Endothelial cell of umbilical vein (primary cell): Measurements from ENCODE around the gene PLXNB3. TPM values are rescaled to one million over a fixed set of nuclear protein-coding genes. Genes with fewer than 3 reads are reported as not detected.

Source experiments
- BruUV-seq: library from RNA; stranded (reverse); fragments of 400-500 nt; replicated peaks from 2 replicates; lab custom pipeline; 2021; lab: Mats Ljungman, UMichigan
- CTCF ChIA-PET: fragments of 300-600, 350-600 bp; sonication (Branson Sonifier 250); formaldehyde crosslinking; loops from one replicate; lab custom pipeline; 2021; ENCODE audit warnings: antibody characterized with exemption, inconsistent platforms; lab: Charles Lee
- POLR2A ChIA-PET: fragments of 300-600, 350-600 bp; sonication (Branson Sonifier 250); formaldehyde crosslinking; loops from one replicate; lab custom pipeline; 2021; ENCODE audit warnings: antibody characterized with exemption, inconsistent platforms; lab: Charles Lee
- DNase-seq: peaks from one replicate; pipeline ENCODE4 v3.0.0-alpha.2; 2011; ENCODE audit warnings: low read depth, low spot score
- FAIRE-seq: peaks from 2 replicates; lab custom pipeline; 2011; peaks lifted over from hg19 to GRCh38; lab: Jason Lieb, UNC
- H2AFZ ChIP-seq: 2 replicates; pipeline ENCODE4 v1.6.0; 2012; ENCODE audit warnings: low read depth, low read length, control low read depth, inconsistent platforms
- H3K27ac ChIP-seq: 2 replicates; pipeline ENCODE4 v1.5.1; 2011; ENCODE audit warnings: low read depth, mild to moderate bottlenecking, control low read depth, low read length, moderate library complexity; ENCODE audit not compliant: insufficient read depth
- H3K27me3 ChIP-seq, 2 experiments: 2 replicates each; pipeline versions ENCODE4 v1.6.0 to v1.6.1; 2011; ENCODE audit warnings: low read length in 2 of 2, mixed read lengths in 1 of 2; ENCODE audit not compliant: control insufficient read depth in 2 of 2, insufficient read depth in 2 of 2
- H3K36me3 ChIP-seq, 2 experiments: 2 replicates in 1 of 2; 3 replicates in 1 of 2; pipeline ENCODE4 v1.5.1; 2011; ENCODE audit warnings: low read length in 2 of 2, mild to moderate bottlenecking in 1 of 2, moderate library complexity in 1 of 2; ENCODE audit not compliant: control insufficient read depth in 2 of 2, insufficient read depth in 2 of 2; ENCODE audit errors: extremely low read depth in 1 of 2
- H3K4me1 ChIP-seq: 3 replicates; pipeline ENCODE4 v1.5.1; 2011; ENCODE audit warnings: mild to moderate bottlenecking, low read length; ENCODE audit not compliant: control insufficient read depth, insufficient read depth; ENCODE audit errors: extremely low read depth
- H3K4me2 ChIP-seq: 2 replicates; pipeline ENCODE4 v1.6.1; 2011; ENCODE audit warnings: low read length, control low read depth, mixed read lengths; ENCODE audit not compliant: insufficient read depth
- H3K4me3 ChIP-seq, 3 experiments: fragments of 200-600 bp in 1 of 3; sonication (generic), shearing (Covaris generic) in 1 of 3; replicated peaks in 1 of 3; 2 replicates each; pipeline ENCODE4 v1.5.1; 2011 to 2016; ENCODE audit warnings: control low read depth in 3 of 3, low read length in 3 of 3, mild to moderate bottlenecking in 2 of 3, inconsistent platforms in 1 of 3, low read depth in 1 of 3, moderate library complexity in 1 of 3; ENCODE audit not compliant: insufficient read depth in 1 of 3
- H3K79me2 ChIP-seq: 2 replicates; pipeline ENCODE4 v1.6.0; 2012; ENCODE audit warnings: low read length, inconsistent platforms; ENCODE audit not compliant: control insufficient read depth, insufficient read depth
- H3K9ac ChIP-seq: replicated peaks from 2 replicates; pipeline ENCODE3; 2011; ENCODE audit warnings: low read length, control low read depth; ENCODE audit not compliant: insufficient read depth; ENCODE audit errors: extremely low read depth
- H3K9me1 ChIP-seq: replicated peaks from 3 replicates; pipeline ENCODE4 v1.6.0; 2011; ENCODE audit warnings: mild to moderate bottlenecking, low read length; ENCODE audit not compliant: control insufficient read depth, insufficient read depth; ENCODE audit errors: extremely low read depth
- H3K9me3 ChIP-seq: replicated peaks from 2 replicates; pipeline ENCODE4 v1.5.1; 2012; ENCODE audit warnings: low read length, inconsistent platforms; ENCODE audit not compliant: control insufficient read depth, insufficient read depth
- H4K20me1 ChIP-seq: replicated peaks from 2 replicates; pipeline ENCODE3; 2011; ENCODE audit warnings: mild to moderate bottlenecking, low read length; ENCODE audit not compliant: control insufficient read depth, insufficient read depth; ENCODE audit errors: extremely low read depth
- JUN ChIP-seq: IDR thresholded peaks from 2 replicates; pipeline ENCODE4 v1.6.1; 2011; ENCODE audit warnings: borderline replicate concordance, low read depth; ENCODE audit not compliant: insufficient read length, insufficient read depth
- MYC ChIP-seq: IDR thresholded peaks from one replicate; pipeline ENCODE4 v1.6.1; 2011; ENCODE audit warnings: mild to moderate bottlenecking, low read depth, low read length
- dilution Hi-C: fragments of 300-500 bp; cut with MboI; formaldehyde crosslinking; loops from one replicate; pipeline ENCODE4 v1.15.0; 2019; ENCODE audit warnings: low sequenced_read_pairs; ENCODE audit not compliant: extremely low pct_ligation_motif_present
- intact Hi-C: fragments of 100-400 bp; cut with micrococcal nuclease; formaldehyde crosslinking; loops from one replicate; pipeline ENCODE4 v1.10.0; 2022
- polyA plus RNA-seq, 4 experiments: library from polyadenylated mRNA; depleted of rRNA in 3 of 4; stranded (reverse) in 3 of 4; unstranded in 1 of 4; fragments of >200 nt; gene quantifications; 2 replicates each; pipeline versions ENCODE4 v1.2.1 to v1.2.3, GENCODE V29; 2011 to 2012; ENCODE audit warnings: missing spikeins in 1 of 4
- total RNA-seq: library from RNA; stranded (reverse); gene quantifications from 2 replicates; pipeline ENCODE4 v1.2.3, GENCODE V29; 2021
- TF ChIP-seq, protein P1 (sequence below): IDR thresholded peaks from 2 replicates; pipeline ENCODE4 v1.6.1; 2011; ENCODE audit not compliant: insufficient read depth, insufficient read length

PLXNB3 gene
- total and polyA plus RNA-seq, 2 donors (not counting 3 experiments of a cell fraction or from before 2014, with no cell fraction given): 19.0 to 31.4 TPM

DNA sequence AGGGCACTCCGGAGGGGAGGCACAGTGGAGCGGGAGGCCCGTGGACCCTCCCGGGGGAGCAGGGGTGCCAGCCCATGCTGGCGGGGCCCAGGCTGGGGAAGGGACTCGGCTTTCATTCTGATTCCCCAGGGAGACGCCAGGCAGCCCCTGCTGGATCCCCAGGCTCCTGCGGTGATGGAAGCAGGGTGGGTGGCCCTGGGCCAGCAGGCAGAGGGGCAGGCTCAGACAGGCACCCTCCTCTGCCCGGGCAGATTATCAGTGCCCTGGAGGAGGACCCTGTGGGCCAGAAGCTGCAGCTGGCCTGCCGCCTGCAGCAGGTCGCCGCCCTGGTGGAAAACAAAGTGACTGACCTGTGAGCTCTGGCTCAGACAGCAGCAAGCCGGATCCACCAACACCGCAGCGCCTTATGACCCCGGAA, 14.6 kb downstream of the PLXNB3 start:
- H3K79me2 ChIP-seq: no peaks in the 10 kb centered on the region
- dilution Hi-C loops: no loop called here
- H3K36me3 ChIP-seq: peaks cover 0 to 5% of the 10 kb centered on the region in 2 experiments
- FAIRE-seq (no peak), DNase-seq (no peak)
- H3K27me3 ChIP-seq: no peaks in the 10 kb centered on the region
- no peak overlapping the region for H3K4me2 ChIP-seq
- H3K9me3 ChIP-seq: no peaks in the 10 kb centered on the region
- ChIA-PET CTCF (interaction anchor here (1.1 to 1.3 kb wide), 2 partner anchors 11 to 144 kb away, joined by 3 read pairs; no protein-coding TSS in a partner anchor), POLR2A (no interaction called here)
- H4K20me1 ChIP-seq: no peaks in the 10 kb centered on the region
- H3K27ac ChIP-seq: no peak overlapping the region
- TF ChIP-seq, protein P1, sequence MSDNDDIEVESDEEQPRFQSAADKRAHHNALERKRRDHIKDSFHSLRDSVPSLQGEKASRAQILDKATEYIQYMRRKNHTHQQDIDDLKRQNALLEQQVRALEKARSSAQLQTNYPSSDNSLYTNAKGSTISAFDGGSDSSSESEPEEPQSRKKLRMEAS: no peak
- no peak for TF ChIP-seq JUN
- no TSS peak for BruUV-seq
- no peak overlapping the region for H2AFZ ChIP-seq
- no peaks in the 10 kb centered on the region for H3K4me1 ChIP-seq
- H3K4me3 ChIP-seq: no peak overlapping the region
- H3K9me1 ChIP-seq: no peaks in the 10 kb centered on the region
- H3K9ac ChIP-seq: no peak overlapping the region
- intact Hi-C loops: no loop called here

DNA sequence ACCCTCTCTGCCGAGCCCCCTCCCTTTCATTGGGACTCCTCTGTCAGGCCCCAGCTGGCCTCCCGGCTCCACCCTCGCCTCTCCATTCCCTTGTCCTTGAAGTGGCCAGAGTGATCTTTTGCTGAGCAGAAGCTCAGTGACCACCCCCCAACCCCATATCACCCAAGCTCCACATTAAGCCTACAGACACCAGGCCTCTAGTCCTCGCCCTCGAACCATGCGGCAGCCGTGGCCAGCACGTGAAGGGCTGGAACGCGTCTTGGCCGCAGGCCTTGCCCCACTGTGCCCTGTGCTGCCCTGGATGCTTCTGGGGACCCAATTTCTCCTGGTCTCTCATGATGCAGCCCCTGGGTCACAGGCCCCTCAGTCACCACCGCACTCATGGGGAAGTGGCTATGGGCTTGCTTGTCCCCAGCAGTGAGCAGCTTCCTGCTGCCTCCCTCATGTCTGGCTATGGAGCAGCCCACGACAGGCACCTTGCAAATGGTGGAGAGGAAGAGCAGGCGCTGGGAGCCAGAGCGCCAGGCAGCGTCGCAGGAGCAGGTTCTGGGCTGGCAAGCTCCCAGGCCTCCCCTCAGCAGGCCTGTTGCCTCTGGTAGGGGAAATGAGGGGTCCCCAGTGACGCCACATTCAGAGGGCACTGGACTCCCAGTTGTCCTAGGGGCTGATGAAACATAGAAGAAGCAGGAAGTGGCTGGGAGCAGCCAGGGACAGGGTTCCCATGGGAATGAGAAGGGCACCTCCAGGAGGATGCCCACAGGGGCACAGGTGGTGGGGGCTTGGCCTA, 16.0 kb downstream of the PLXNB3 start:
- POLR2A ChIA-PET: no interaction called here
- Histone ChIP-seq H4K20me1 (no peaks in the 10 kb centered on the region), H3K36me3 (peaks cover 0 to 5% of the 10 kb centered on the region in 2 experiments), H3K27ac (no peak overlapping the region), H3K9ac (no peak overlapping the region), H3K27me3 (no peaks in the 10 kb centered on the region), H3K9me3 (no peaks in the 10 kb centered on the region), H3K4me2 (no peak overlapping the region), H2AFZ (no peak overlapping the region), H3K4me3 (no peak overlapping the region), H3K4me1 (no peaks in the 10 kb centered on the region), H3K9me1 (no peaks in the 10 kb centered on the region), H3K79me2 (no peaks in the 10 kb centered on the region)
- DNase-seq (no peak), FAIRE-seq (no peak)
- intact Hi-C loops: no loop called here
- CTCF ChIA-PET: interaction anchor here (1.1 to 1.3 kb wide), 2 partner anchors 12 to 14 kb away, joined by 3 read pairs; no protein-coding TSS in a partner anchor
- TF ChIP-seq, protein P1: no peak
- TF ChIP-seq MYC (no peak), JUN (no peak)
- BruUV-seq: no TSS peak
- dilution Hi-C loops: no loop called here
